A549 (cell line): ENCODE measurements around the gene CTNND2. TPM values are rescaled to one million over a fixed set of nuclear protein-coding genes. Genes with fewer than 3 reads are reported as not detected.

Experiments
- ATAC-seq, 2 experiments: fragments of 200-7000 bp in 1 of 2; fragments of >200 bp in 1 of 2; cut with Nextera tagmentation in 1 of 2; cut with Tn5 transposase in 1 of 2; 3 replicates each; pipeline versions ENCODE4 v1.8.0 to v1.9.1; 2018 to 2020; ENCODE audit warnings: mild to moderate bottlenecking in 1 of 2, moderate library complexity in 1 of 2
- CTCF ChIA-PET: fragments of 300-600 bp; sonication (Branson Sonifier 250); formaldehyde crosslinking; extraction: SDS; loops from one replicate; lab custom pipeline; 2021; ENCODE audit warnings: antibody characterized with exemption, inconsistent platforms; lab: Yijun Ruan, JAX
- POLR2A ChIA-PET: fragments of 350-600 bp; formaldehyde crosslinking; extraction: SDS; loops from one replicate; lab custom pipeline; 2021; ENCODE audit warnings: antibody characterized with exemption, inconsistent platforms; lab: Yijun Ruan, JAX
- DNase-seq, 2 experiments: peaks; one replicate each; pipeline versions ENCODE4 v3.0.0 to v3.0.0-alpha.2; 2011 to 2016; ENCODE audit warnings: low read depth in 1 of 2, low spot score in 1 of 2
- FAIRE-seq: peaks from 2 replicates; lab custom pipeline; 2011; peaks lifted over from hg19 to GRCh38; lab: Jason Lieb, UNC
- H3K27ac ChIP-seq, 2 experiments: fragments of >200 bp; sonication (Bioruptor Twin); formaldehyde crosslinking; 3 replicates each; pipeline ENCODE4 v1.5.1; 2016 to 2017
- H3K4me1 ChIP-seq: fragments of >200 bp; sonication (Bioruptor Twin); formaldehyde crosslinking; 3 replicates; pipeline ENCODE4 v1.6.1; 2016
- H3K4me2 ChIP-seq: fragments of >200 bp; sonication (Bioruptor Twin); formaldehyde crosslinking; 3 replicates; pipeline ENCODE4 v1.6.1; 2016
- H3K4me3 ChIP-seq: fragments of >200 bp; sonication (Bioruptor Twin); formaldehyde crosslinking; 3 replicates; pipeline ENCODE4 v1.5.1; 2016
- H3K9me3 ChIP-seq: fragments of >200 bp; sonication (Bioruptor Twin); formaldehyde crosslinking; 3 replicates; pipeline ENCODE4 v1.6.1; 2016
- CBX2 ChIP-seq: fragments of 200-600 bp; sonication (generic); IDR thresholded peaks from 2 replicates; pipeline ENCODE4 v1.6.1; 2016; ENCODE audit warnings: low read depth, mild to moderate bottlenecking, borderline replicate concordance
- CBX8 ChIP-seq: fragments of 200-600 bp; sonication (generic); IDR thresholded peaks from 2 replicates; pipeline ENCODE4 v1.6.1; 2016
- EHMT2 ChIP-seq: fragments of 200-600 bp; sonication (generic); IDR thresholded peaks from 2 replicates; pipeline ENCODE4 v1.6.1; 2016; ENCODE audit warnings: antibody characterized with exemption, low read depth, mild to moderate bottlenecking, moderate library complexity
- ESRRA ChIP-seq: fragments of 150-350 bp; IDR thresholded peaks from 2 replicates; pipeline ENCODE4 v1.6.1; 2014; ENCODE audit warnings: mild to moderate bottlenecking, low read length, borderline replicate concordance
- GATA3 ChIP-seq: IDR thresholded peaks from 2 replicates; pipeline ENCODE4 v1.6.1; 2012; ENCODE audit warnings: borderline replicate concordance
- HEYL ChIP-seq: fragments of 250-450 bp; sonication (Bioruptor Pico); IDR thresholded peaks from 2 replicates; pipeline ENCODE4 v1.8.0; 2021; ENCODE audit warnings: mild to moderate bottlenecking, moderate library complexity
- MAFK ChIP-seq: fragments of 450-650 bp; IDR thresholded peaks from 2 replicates; pipeline ENCODE4 v1.6.1; 2014; ENCODE audit not compliant: partially characterized antibody
- MYC ChIP-seq: IDR thresholded peaks from 2 replicates; pipeline ENCODE4 v1.6.1; 2012; ENCODE audit warnings: mild to moderate bottlenecking, inconsistent platforms, low read length, improper control_type of control experiment, borderline replicate concordance
- NFE2L2 ChIP-seq: fragments of 150-350 bp; conservative IDR thresholded peaks from 2 replicates; pipeline ENCODE4 v1.6.1; 2014; ENCODE audit warnings: low read length
- NPAS2 ChIP-seq: fragments of 250-450 bp; sonication (Bioruptor Pico); IDR thresholded peaks from 2 replicates; pipeline ENCODE4 v1.8.0; 2022; ENCODE audit warnings: mild to moderate bottlenecking, moderate library complexity, borderline replicate concordance
- NR3C1 ChIP-seq: fragments of >200 bp; sonication (Bioruptor Twin); formaldehyde crosslinking; IDR thresholded peaks from 3 replicates; pipeline ENCODE4 v1.6.1; 2017
- PBX3 ChIP-seq: IDR thresholded peaks from 2 replicates; pipeline ENCODE4 v1.6.1; 2012
- PHF8 ChIP-seq: fragments of 200-600 bp; sonication (generic); IDR thresholded peaks from 2 replicates; pipeline ENCODE4 v1.6.1; 2016; ENCODE audit warnings: low read depth, mild to moderate bottlenecking, antibody characterized with exemption, moderate library complexity, borderline replicate concordance
- RAD21 ChIP-seq, 2 experiments: fragments of >200 bp in 1 of 2; sonication (Bioruptor Twin) in 1 of 2; formaldehyde crosslinking in 1 of 2; IDR thresholded peaks in 1 of 2; conservative IDR thresholded peaks in 1 of 2; 2 replicates in 1 of 2; 3 replicates in 1 of 2; pipeline ENCODE4 v1.6.1; 2012 to 2018; ENCODE audit warnings: inconsistent platforms in 1 of 2
- RARB ChIP-seq: fragments of 250-450 bp; sonication (Bioruptor Pico); IDR thresholded peaks from 2 replicates; pipeline ENCODE4 v1.8.0; 2021; ENCODE audit warnings: mild to moderate bottlenecking, moderate library complexity
- RCOR1 ChIP-seq: fragments of 150-350 bp; IDR thresholded peaks from 2 replicates; pipeline ENCODE4 v1.6.1; 2014; ENCODE audit warnings: antibody characterized with exemption, low read length, low read depth
- RFX5 ChIP-seq: fragments of 450-650 bp; IDR thresholded peaks from 2 replicates; pipeline ENCODE4 v1.7.1; 2014; ENCODE audit warnings: antibody characterized with exemption, mild to moderate bottlenecking, moderate library complexity
- TFCP2L1 ChIP-seq: fragments of 250-450 bp; sonication (Bioruptor Pico); IDR thresholded peaks from 2 replicates; pipeline ENCODE4 v1.5.0; 2021; ENCODE audit warnings: mild to moderate bottlenecking
- ZFP36 ChIP-seq: fragments of 450-650 bp; IDR thresholded peaks from 2 replicates; pipeline ENCODE4 v1.6.1; 2014; ENCODE audit warnings: borderline replicate concordance; ENCODE audit not compliant: partially characterized antibody
- ZSCAN20 ChIP-seq: fragments of 250-450 bp; sonication (Bioruptor Pico); IDR thresholded peaks from 2 replicates; pipeline ENCODE4 v1.8.0; 2022; ENCODE audit warnings: mild to moderate bottlenecking, moderate library complexity
- WGBS: methylation state at CpG from one replicate; pipeline ENCODE4 v1.1.6; 2017; ENCODE audit errors: missing lambda C conversion rate; 5-methylcytosine and 5-hydroxymethylcytosine counted together
- polyA plus RNA-seq, 4 experiments: library from polyadenylated mRNA; depleted of rRNA in 3 of 4; stranded (reverse); fragments of >200 nt; fragmentation: RNase III in 1 of 4; extraction: RNeasy Plus Mini Kit Qiagen cat#74134 plus additional on column Dnase treatment in 1 of 4; gene quantifications; 2 replicates in 3 of 4; 3 replicates in 1 of 4; pipeline ENCODE4 v1.2.3, GENCODE V29; 2011 to 2017
- TF ChIP-seq, protein P1 (sequence below): fragments of 200-600 bp; sonication (generic); IDR thresholded peaks from 2 replicates; pipeline ENCODE4 v1.6.1; 2016; ENCODE audit warnings: antibody characterized with exemption, mild to moderate bottlenecking, moderate library complexity
- TF ChIP-seq, protein P2 (sequence below): IDR thresholded peaks from 2 replicates; pipeline ENCODE4 v1.6.1; 2012; ENCODE audit warnings: low read depth, borderline replicate concordance

CTNND2 gene
- polyA plus RNA-seq, 2 of the 4 experiments (the other 2 are of a cell fraction): not detected

DNA sequence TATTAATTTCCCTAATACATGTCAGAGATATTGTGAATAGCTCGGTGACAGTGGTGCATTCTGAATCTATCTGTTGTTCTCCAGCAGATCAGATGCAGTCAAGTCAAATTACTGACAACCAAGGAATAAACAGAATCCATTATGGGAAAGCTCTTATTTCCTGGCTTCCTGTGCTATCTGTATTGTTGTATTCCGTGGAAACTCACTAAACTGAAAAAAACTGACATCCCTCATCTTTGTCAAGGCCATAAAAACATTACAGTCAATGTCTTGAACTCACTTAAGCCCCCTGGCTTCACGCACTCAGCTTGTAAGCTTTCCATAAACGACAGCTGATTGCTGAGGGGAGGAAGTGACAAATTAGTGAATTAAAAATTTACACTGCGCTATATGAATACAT lies 245.9 kb downstream of the CTNND2 start:
- ATAC-seq: no peak
- Histone ChIP-seq H3K4me1 (no peaks in the 10 kb centered on the region), H3K4me3 (no peak overlapping the region), H3K27ac (no peak overlapping the region), H3K9me3 (no peaks in the 10 kb centered on the region), H3K4me2 (no peak overlapping the region)
- TF ChIP-seq RCOR1 (no peak), EHMT2 (no peak), RARB (CRISPR knock-in tag) (no peak), HEYL (CRISPR knock-in tag) (no peak), GATA3 (no peak), PBX3 (no peak), ESRRA (no peak), NR3C1 (no peak), PHF8 (no peak), CBX8 (no peak), ZSCAN20 (no peak), ZFP36 (no peak), RFX5 (no peak), RAD21 (conservative IDR thresholded peaks at IDR 0.05 in 1 of 2, IDR thresholded peaks at IDR 0.05 in 1 of 2) (no peak), TFCP2L1 (CRISPR knock-in tag) (no peak)
- ChIA-PET CTCF (no interaction called here), POLR2A (no interaction called here)
- 1% methylated on average over 5 of the region's 5 CpGs for WGBS
- no peak for DNase-seq
- FAIRE-seq: no peak

DNA sequence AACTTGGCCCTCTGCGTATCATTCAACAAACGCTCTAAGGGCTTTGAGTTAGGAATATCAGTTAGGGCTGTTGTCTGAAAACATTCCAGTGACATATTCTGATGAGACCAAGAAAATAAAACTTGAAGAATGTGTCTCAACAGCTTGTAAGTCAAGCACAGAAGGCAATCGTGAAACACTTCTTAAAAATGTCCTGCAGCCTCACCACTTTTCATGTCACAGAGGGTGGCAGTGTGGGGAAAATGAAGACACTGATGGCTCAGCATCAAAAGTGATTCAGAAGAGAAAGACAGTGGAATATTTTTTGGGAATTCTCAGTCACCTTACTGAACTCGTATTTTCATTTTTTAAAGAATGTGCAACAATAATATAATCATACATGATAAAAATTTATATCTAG lies 247.3 kb downstream of the CTNND2 start:
- no peak overlapping the region for H3K27ac ChIP-seq
- no peak for FAIRE-seq
- CTCF ChIA-PET: interaction anchor here (1.0 kb wide), 1 partner anchor 21 kb away, joined by 3 read pairs; no protein-coding TSS in a partner anchor

GRCh38 chr5:11655681-11656080 lies 248.6 kb downstream of the CTNND2 start:
- Histone ChIP-seq H3K27ac (no peak overlapping the region), H3K4me2 (no peak overlapping the region), H3K4me3 (no peak overlapping the region), H3K9me3 (no peaks in the 10 kb centered on the region), H3K4me1 (no peaks in the 10 kb centered on the region)
- DNase-seq: no peak
- CTCF ChIA-PET: no interaction called here
- 46% methylated on average over 4 of the region's 4 CpGs for WGBS
- ATAC-seq: no peak
- POLR2A ChIA-PET: no interaction called here
- TF ChIP-seq NFE2L2 (no peak), MAFK (peak; percentile 16), RAD21 (conservative IDR thresholded peaks at IDR 0.05 in 1 of 2, IDR thresholded peaks at IDR 0.05 in 1 of 2) (no peak), MYC (no peak), EHMT2 (no peak), ESRRA (no peak), CBX2 (no peak)
- TF ChIP-seq, protein P1, sequence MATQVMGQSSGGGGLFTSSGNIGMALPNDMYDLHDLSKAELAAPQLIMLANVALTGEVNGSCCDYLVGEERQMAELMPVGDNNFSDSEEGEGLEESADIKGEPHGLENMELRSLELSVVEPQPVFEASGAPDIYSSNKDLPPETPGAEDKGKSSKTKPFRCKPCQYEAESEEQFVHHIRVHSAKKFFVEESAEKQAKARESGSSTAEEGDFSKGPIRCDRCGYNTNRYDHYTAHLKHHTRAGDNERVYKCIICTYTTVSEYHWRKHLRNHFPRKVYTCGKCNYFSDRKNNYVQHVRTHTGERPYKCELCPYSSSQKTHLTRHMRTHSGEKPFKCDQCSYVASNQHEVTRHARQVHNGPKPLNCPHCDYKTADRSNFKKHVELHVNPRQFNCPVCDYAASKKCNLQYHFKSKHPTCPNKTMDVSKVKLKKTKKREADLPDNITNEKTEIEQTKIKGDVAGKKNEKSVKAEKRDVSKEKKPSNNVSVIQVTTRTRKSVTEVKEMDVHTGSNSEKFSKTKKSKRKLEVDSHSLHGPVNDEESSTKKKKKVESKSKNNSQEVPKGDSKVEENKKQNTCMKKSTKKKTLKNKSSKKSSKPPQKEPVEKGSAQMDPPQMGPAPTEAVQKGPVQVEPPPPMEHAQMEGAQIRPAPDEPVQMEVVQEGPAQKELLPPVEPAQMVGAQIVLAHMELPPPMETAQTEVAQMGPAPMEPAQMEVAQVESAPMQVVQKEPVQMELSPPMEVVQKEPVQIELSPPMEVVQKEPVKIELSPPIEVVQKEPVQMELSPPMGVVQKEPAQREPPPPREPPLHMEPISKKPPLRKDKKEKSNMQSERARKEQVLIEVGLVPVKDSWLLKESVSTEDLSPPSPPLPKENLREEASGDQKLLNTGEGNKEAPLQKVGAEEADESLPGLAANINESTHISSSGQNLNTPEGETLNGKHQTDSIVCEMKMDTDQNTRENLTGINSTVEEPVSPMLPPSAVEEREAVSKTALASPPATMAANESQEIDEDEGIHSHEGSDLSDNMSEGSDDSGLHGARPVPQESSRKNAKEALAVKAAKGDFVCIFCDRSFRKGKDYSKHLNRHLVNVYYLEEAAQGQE: no peak
- no peak for FAIRE-seq

More for the DNA sequence above, 247.3 kb downstream of the CTNND2 start:
- H3K4me1 ChIP-seq: no peaks in the 10 kb centered on the region
- no peaks in the 10 kb centered on the region for H3K9me3 ChIP-seq
- H3K4me2 ChIP-seq: no peak overlapping the region
- POLR2A ChIA-PET: no interaction called here
- TF ChIP-seq NPAS2 (CRISPR knock-in tag) (no peak), RFX5 (no peak), RARB (CRISPR knock-in tag) (no peak)
- TF ChIP-seq, protein P2, sequence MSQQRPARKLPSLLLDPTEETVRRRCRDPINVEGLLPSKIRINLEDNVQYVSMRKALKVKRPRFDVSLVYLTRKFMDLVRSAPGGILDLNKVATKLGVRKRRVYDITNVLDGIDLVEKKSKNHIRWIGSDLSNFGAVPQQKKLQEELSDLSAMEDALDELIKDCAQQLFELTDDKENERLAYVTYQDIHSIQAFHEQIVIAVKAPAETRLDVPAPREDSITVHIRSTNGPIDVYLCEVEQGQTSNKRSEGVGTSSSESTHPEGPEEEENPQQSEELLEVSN: no peak
- TF ChIP-seq, all 56 proteins: peak for 0
- WGBS: 9% methylated on average over 4 of the region's 4 CpGs
- H3K4me3 ChIP-seq: no peak overlapping the region
- DNase-seq: no peak
- ATAC-seq: no peak
